GM23338 (cell line): ENCODE measurements around the gene SORBS2. TPM values are rescaled to one million over a fixed set of nuclear protein-coding genes. Genes with fewer than 3 reads are reported as not detected.

Experiments used
- ATAC-seq: fragments of 200-7000 bp; cut with Tn5 transposase; 3 replicates; pipeline ENCODE4 v1.9.1; 2020
- DNase-seq: peaks from one replicate; pipeline ENCODE4 v3.0.0-alpha.2; 2015; ENCODE audit warnings: low spot score
- H2AFZ ChIP-seq: fragments of 200-600 bp; sonication (generic); 2 replicates; pipeline ENCODE4 v1.8.0; 2016; ENCODE audit warnings: antibody characterized with exemption, mild to moderate bottlenecking, moderate library complexity
- H3F3A ChIP-seq: fragments of 200-600 bp; sonication (generic); replicated peaks from 2 replicates; pipeline ENCODE4 v1.8.0; 2017; ENCODE audit warnings: antibody characterized with exemption, mixed run types, low read depth
- H3K27ac ChIP-seq: fragments of 200-600 bp; sonication (generic); 2 replicates; pipeline ENCODE4 v1.6.1; 2016; ENCODE audit warnings: low read depth
- H3K27me3 ChIP-seq: fragments of 200-600 bp; sonication (generic); 2 replicates; pipeline ENCODE4 v1.8.0; 2016; ENCODE audit warnings: mild to moderate bottlenecking, mixed run types, moderate library complexity; ENCODE audit not compliant: insufficient read depth
- H3K36me3 ChIP-seq: fragments of 200-600 bp; sonication (generic); 2 replicates; pipeline ENCODE4 v1.8.0; 2016; ENCODE audit warnings: mild to moderate bottlenecking; ENCODE audit not compliant: insufficient read depth
- H3K4me1 ChIP-seq: fragments of 200-600 bp; sonication (generic); 2 replicates; pipeline ENCODE4 v1.8.0; 2016; ENCODE audit warnings: mild to moderate bottlenecking, moderate library complexity; ENCODE audit not compliant: insufficient read depth
- H3K4me2 ChIP-seq: fragments of 200-600 bp; sonication (generic); 2 replicates; pipeline ENCODE4 v1.7.1; 2017; ENCODE audit warnings: mixed run types
- H3K4me3 ChIP-seq: fragments of 200-600 bp; sonication (generic); 2 replicates; pipeline ENCODE4 v1.6.1; 2016; ENCODE audit warnings: mixed run types
- H3K79me2 ChIP-seq: fragments of 200-600 bp; sonication (generic); replicated peaks from 2 replicates; pipeline ENCODE4 v1.8.0; 2017; ENCODE audit warnings: mild to moderate bottlenecking; ENCODE audit not compliant: insufficient read depth
- H3K9me2 ChIP-seq: fragments of 200-600 bp; sonication (generic); 2 replicates; pipeline ENCODE4 v1.8.0; 2017; ENCODE audit not compliant: insufficient read depth
- H4K20me1 ChIP-seq: fragments of 200-600 bp; sonication (generic); replicated peaks from 2 replicates; pipeline ENCODE4 v1.8.0; 2017; ENCODE audit warnings: mild to moderate bottlenecking; ENCODE audit not compliant: insufficient read depth
- H3K27ac Mint-ChIP-seq: 2 replicates; pipeline ENCODE4 v1.8.0; 2020; ENCODE audit warnings: inconsistent platforms, mild to moderate bottlenecking, moderate library complexity, mixed read lengths
- H3K27me3 Mint-ChIP-seq: 3 replicates; pipeline ENCODE4 v1.8.0; 2022; ENCODE audit warnings: low read depth, mild to moderate bottlenecking, moderate library complexity, mixed read lengths, inconsistent platforms; ENCODE audit not compliant: insufficient read depth, poor library complexity
- H3K36me3 Mint-ChIP-seq: 3 replicates; pipeline ENCODE4 v1.8.0; 2021; ENCODE audit warnings: low read depth, mild to moderate bottlenecking, inconsistent platforms, moderate library complexity, mixed read lengths
- H3K4me1 Mint-ChIP-seq: 3 replicates; pipeline ENCODE4 v1.8.0; 2020; ENCODE audit warnings: mild to moderate bottlenecking, inconsistent platforms, mixed read lengths
- H3K4me3 Mint-ChIP-seq: 3 replicates; pipeline ENCODE4 v1.8.0; 2021; ENCODE audit warnings: moderate library complexity, mild to moderate bottlenecking, inconsistent platforms, mixed read lengths
- H3K9me3 Mint-ChIP-seq: 3 replicates; pipeline ENCODE4 v1.8.0; 2020; ENCODE audit warnings: moderate library complexity, mild to moderate bottlenecking, inconsistent platforms, mixed read lengths
- CREB1 ChIP-seq: fragments of 250-450 bp; sonication (Bioruptor Pico); IDR thresholded peaks from 2 replicates; pipeline ENCODE4 v1.5.0; 2020; ENCODE audit warnings: low read depth, mild to moderate bottlenecking, moderate library complexity
- EZH2 ChIP-seq: fragments of 200-600 bp; sonication (generic); IDR thresholded peaks from one replicate; pipeline ENCODE4 v1.8.0; 2017; ENCODE audit warnings: antibody characterized with exemption, mild to moderate bottlenecking, low read depth; ENCODE audit not compliant: unreplicated experiment
- EZH2phosphoT487 ChIP-seq: fragments of 200-600 bp; sonication (generic); IDR thresholded peaks from one replicate; pipeline ENCODE4 v1.8.1; 2018; ENCODE audit warnings: antibody characterized with exemption; ENCODE audit not compliant: unreplicated experiment
- JUNB ChIP-seq: IDR thresholded peaks from one replicate; pipeline ENCODE4 v1.6.1; 2016; ENCODE audit warnings: antibody characterized with exemption; ENCODE audit not compliant: unreplicated experiment
- NANOG ChIP-seq: IDR thresholded peaks from 2 replicates; pipeline ENCODE4 v1.6.1; 2016; ENCODE audit warnings: antibody characterized with exemption, borderline replicate concordance
- POLR2AphosphoS5 ChIP-seq: IDR thresholded peaks from 2 replicates; pipeline ENCODE4 v1.6.1; 2016; ENCODE audit warnings: antibody characterized with exemption, low read depth
- REST ChIP-seq: IDR thresholded peaks from one replicate; pipeline ENCODE4 v1.6.1; 2018; ENCODE audit warnings: antibody characterized with exemption; ENCODE audit not compliant: unreplicated experiment
- STAT1 ChIP-seq: IDR thresholded peaks from one replicate; pipeline ENCODE4 v1.6.1; 2016; ENCODE audit warnings: antibody characterized with exemption; ENCODE audit not compliant: unreplicated experiment
- ZNF114 ChIP-seq: fragments of 250-450 bp; sonication (Bioruptor Pico); IDR thresholded peaks from 2 replicates; pipeline ENCODE4 v1.5.0; 2020; ENCODE audit warnings: mild to moderate bottlenecking, moderate library complexity
- ZNF331 ChIP-seq: fragments of 250-450 bp; sonication (Bioruptor Pico); IDR thresholded peaks from 2 replicates; pipeline ENCODE4 v1.5.0; 2020; ENCODE audit warnings: low read depth, mild to moderate bottlenecking, moderate library complexity
- polyA plus RNA-seq: library from polyadenylated mRNA; unstranded; fragments of >200 nt; fragmentation: Nextera tagmentation; extraction: Ambion mirVana; gene quantifications from 2 replicates; pipeline ENCODE4 v1.2.1, GENCODE V29; 2016
- total RNA-seq: library from RNA; depleted of rRNA; stranded (reverse); fragments of >200 nt; shearing (Covaris generic); gene quantifications from 2 replicates; pipeline ENCODE4 v1.2.3, GENCODE V29; 2014
- TF ChIP-seq, protein P1 (sequence below), 2 experiments: fragments of 200-600 bp in 1 of 2; sonication (generic) in 1 of 2; conservative IDR thresholded peaks; 2 replicates each; pipeline versions ENCODE4 v1.5.1 to v1.6.1; 2016 to 2017; ENCODE audit warnings: antibody characterized with exemption in 2 of 2, low read depth in 2 of 2, mild to moderate bottlenecking in 2 of 2, moderate library complexity in 1 of 2
- TF ChIP-seq, protein P2 (sequence below): fragments of 250-450 bp; sonication (Bioruptor Pico); IDR thresholded peaks from 2 replicates; pipeline ENCODE4 v1.5.0; 2020; ENCODE audit warnings: mild to moderate bottlenecking, moderate library complexity
- TF ChIP-seq, protein P3 (sequence below): IDR thresholded peaks from 2 replicates; pipeline ENCODE4 v1.6.1; 2016; ENCODE audit warnings: antibody characterized with exemption

The SORBS2 gene
- total and polyA plus RNA-seq, 2 experiments from 2014 or later, result 17.8 to 27.6 TPM

- Mint-ChIP-seq H3K27ac (no peak overlapping the region), H3K36me3 (no peaks in the 10 kb centered on the region), H3K27me3 (peaks cover 16% of the 10 kb centered on the region), H3K9me3 (no peaks in the 10 kb centered on the region), H3K4me3 (no peak overlapping the region), H3K4me1 (peaks cover 47% of the 10 kb centered on the region)
- H3K27ac ChIP-seq, result no peak overlapping the region
- H3K4me2 ChIP-seq, result no peak overlapping the region
- H3K79me2 ChIP-seq, result no peaks in the 10 kb centered on the region
- H3K4me3 ChIP-seq, result no peak overlapping the region
- H4K20me1 ChIP-seq, result no peaks in the 10 kb centered on the region
- H3K4me1 ChIP-seq, result peaks cover 37% of the 10 kb centered on the region
- no peak for TF ChIP-seq NANOG
- no peak for TF ChIP-seq REST
- no peak for TF ChIP-seq EZH2
- TF ChIP-seq, protein P1, sequence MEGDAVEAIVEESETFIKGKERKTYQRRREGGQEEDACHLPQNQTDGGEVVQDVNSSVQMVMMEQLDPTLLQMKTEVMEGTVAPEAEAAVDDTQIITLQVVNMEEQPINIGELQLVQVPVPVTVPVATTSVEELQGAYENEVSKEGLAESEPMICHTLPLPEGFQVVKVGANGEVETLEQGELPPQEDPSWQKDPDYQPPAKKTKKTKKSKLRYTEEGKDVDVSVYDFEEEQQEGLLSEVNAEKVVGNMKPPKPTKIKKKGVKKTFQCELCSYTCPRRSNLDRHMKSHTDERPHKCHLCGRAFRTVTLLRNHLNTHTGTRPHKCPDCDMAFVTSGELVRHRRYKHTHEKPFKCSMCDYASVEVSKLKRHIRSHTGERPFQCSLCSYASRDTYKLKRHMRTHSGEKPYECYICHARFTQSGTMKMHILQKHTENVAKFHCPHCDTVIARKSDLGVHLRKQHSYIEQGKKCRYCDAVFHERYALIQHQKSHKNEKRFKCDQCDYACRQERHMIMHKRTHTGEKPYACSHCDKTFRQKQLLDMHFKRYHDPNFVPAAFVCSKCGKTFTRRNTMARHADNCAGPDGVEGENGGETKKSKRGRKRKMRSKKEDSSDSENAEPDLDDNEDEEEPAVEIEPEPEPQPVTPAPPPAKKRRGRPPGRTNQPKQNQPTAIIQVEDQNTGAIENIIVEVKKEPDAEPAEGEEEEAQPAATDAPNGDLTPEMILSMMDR (conservative IDR thresholded peaks at IDR 0.05; ENCODE audit: low read depth in 2 of 2), result no peak
- no peak for TF ChIP-seq EZH2phosphoT487
- no peak for TF ChIP-seq ZNF331 (CRISPR knock-in tag)
- TF ChIP-seq POLR2AphosphoS5, result no peak
- no peak for TF ChIP-seq JUNB
- TF ChIP-seq, protein P2, sequence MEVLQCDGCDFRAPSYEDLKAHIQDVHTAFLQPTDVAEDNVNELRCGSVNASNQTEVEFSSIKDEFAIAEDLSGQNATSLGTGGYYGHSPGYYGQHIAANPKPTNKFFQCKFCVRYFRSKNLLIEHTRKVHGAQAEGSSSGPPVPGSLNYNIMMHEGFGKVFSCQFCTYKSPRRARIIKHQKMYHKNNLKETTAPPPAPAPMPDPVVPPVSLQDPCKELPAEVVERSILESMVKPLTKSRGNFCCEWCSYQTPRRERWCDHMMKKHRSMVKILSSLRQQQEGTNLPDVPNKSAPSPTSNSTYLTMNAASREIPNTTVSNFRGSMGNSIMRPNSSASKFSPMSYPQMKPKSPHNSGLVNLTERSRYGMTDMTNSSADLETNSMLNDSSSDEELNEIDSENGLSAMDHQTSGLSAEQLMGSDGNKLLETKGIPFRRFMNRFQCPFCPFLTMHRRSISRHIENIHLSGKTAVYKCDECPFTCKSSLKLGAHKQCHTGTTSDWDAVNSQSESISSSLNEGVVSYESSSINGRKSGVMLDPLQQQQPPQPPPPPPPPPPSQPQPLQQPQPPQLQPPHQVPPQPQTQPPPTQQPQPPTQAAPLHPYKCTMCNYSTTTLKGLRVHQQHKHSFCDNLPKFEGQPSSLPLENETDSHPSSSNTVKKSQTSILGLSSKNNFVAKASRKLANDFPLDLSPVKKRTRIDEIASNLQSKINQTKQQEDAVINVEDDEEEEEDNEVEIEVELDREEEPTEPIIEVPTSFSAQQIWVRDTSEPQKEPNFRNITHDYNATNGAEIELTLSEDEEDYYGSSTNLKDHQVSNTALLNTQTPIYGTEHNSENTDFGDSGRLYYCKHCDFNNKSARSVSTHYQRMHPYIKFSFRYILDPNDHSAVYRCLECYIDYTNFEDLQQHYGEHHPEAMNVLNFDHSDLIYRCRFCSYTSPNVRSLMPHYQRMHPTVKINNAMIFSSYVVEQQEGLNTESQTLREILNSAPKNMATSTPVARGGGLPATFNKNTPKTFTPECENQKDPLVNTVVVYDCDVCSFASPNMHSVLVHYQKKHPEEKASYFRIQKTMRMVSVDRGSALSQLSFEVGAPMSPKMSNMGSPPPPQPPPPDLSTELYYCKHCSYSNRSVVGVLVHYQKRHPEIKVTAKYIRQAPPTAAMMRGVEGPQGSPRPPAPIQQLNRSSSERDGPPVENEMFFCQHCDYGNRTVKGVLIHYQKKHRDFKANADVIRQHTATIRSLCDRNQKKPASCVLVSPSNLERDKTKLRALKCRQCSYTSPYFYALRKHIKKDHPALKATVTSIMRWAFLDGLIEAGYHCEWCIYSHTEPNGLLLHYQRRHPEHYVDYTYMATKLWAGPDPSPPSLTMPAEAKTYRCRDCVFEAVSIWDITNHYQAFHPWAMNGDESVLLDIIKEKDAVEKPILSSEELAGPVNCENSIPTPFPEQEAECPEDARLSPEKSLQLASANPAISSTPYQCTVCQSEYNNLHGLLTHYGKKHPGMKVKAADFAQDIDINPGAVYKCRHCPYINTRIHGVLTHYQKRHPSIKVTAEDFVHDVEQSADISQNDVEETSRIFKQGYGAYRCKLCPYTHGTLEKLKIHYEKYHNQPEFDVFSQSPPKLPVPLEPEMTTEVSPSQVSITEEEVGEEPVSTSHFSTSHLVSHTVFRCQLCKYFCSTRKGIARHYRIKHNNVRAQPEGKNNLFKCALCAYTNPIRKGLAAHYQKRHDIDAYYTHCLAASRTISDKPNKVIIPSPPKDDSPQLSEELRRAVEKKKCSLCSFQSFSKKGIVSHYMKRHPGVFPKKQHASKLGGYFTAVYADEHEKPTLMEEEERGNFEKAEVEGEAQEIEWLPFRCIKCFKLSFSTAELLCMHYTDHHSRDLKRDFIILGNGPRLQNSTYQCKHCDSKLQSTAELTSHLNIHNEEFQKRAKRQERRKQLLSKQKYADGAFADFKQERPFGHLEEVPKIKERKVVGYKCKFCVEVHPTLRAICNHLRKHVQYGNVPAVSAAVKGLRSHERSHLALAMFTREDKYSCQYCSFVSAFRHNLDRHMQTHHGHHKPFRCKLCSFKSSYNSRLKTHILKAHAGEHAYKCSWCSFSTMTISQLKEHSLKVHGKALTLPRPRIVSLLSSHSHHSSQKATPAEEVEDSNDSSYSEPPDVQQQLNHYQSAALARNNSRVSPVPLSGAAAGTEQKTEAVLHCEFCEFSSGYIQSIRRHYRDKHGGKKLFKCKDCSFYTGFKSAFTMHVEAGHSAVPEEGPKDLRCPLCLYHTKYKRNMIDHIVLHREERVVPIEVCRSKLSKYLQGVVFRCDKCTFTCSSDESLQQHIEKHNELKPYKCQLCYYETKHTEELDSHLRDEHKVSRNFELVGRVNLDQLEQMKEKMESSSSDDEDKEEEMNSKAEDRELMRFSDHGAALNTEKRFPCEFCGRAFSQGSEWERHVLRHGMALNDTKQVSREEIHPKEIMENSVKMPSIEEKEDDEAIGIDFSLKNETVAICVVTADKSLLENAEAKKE (CRISPR knock-in tag), result no peak
- TF ChIP-seq STAT1, result no peak
- no peak for TF ChIP-seq CREB1 (CRISPR knock-in tag)
- TF ChIP-seq, protein P3, sequence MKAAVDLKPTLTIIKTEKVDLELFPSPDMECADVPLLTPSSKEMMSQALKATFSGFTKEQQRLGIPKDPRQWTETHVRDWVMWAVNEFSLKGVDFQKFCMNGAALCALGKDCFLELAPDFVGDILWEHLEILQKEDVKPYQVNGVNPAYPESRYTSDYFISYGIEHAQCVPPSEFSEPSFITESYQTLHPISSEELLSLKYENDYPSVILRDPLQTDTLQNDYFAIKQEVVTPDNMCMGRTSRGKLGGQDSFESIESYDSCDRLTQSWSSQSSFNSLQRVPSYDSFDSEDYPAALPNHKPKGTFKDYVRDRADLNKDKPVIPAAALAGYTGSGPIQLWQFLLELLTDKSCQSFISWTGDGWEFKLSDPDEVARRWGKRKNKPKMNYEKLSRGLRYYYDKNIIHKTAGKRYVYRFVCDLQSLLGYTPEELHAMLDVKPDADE, result no peak
- TF ChIP-seq ZNF114 (CRISPR knock-in tag), result no peak
- DNase-seq (no peak), ATAC-seq (no peak)
- peaks cover 21% of the 10 kb centered on the region for H3K27me3 ChIP-seq
- peaks cover 7% of the 10 kb centered on the region; the same call in 1 of the 2 replicates for H3F3A ChIP-seq
- no peaks in the 10 kb centered on the region for H3K36me3 ChIP-seq
- no peaks in the 10 kb centered on the region for H3K9me2 ChIP-seq
- H2AFZ ChIP-seq, result no peak overlapping the region; the same call in 1 of the 2 replicates
Observed at GRCh38 chr4:185590982-185591381, 221.0 kb downstream of the SORBS2 start.
